ENCODE measurements around the gene ACAA2. TPM values are rescaled to one million over a fixed set of nuclear protein-coding genes. Genes with fewer than 3 reads are reported as not detected.
A peak's percentile ranks its signal among the peaks of the same experiment; 100 is the strongest.

The ACAA2 gene
- total RNA-seq, 1 donor from 2014 or later = 572 TPM

GRCh38 chr18:49769047-49769728 is 44.1 kb downstream of the ACAA2 start:
- ATAC-seq (peak; percentile 86), DNase-seq (ENCODE audit: low spot score) (no peak)

GRCh38 chr18:49768051-49768391 is 45.3 kb downstream of the ACAA2 start:
- ATAC-seq (peak; percentile 80), DNase-seq (ENCODE audit: low spot score) (peak; percentile 64)

DNA sequence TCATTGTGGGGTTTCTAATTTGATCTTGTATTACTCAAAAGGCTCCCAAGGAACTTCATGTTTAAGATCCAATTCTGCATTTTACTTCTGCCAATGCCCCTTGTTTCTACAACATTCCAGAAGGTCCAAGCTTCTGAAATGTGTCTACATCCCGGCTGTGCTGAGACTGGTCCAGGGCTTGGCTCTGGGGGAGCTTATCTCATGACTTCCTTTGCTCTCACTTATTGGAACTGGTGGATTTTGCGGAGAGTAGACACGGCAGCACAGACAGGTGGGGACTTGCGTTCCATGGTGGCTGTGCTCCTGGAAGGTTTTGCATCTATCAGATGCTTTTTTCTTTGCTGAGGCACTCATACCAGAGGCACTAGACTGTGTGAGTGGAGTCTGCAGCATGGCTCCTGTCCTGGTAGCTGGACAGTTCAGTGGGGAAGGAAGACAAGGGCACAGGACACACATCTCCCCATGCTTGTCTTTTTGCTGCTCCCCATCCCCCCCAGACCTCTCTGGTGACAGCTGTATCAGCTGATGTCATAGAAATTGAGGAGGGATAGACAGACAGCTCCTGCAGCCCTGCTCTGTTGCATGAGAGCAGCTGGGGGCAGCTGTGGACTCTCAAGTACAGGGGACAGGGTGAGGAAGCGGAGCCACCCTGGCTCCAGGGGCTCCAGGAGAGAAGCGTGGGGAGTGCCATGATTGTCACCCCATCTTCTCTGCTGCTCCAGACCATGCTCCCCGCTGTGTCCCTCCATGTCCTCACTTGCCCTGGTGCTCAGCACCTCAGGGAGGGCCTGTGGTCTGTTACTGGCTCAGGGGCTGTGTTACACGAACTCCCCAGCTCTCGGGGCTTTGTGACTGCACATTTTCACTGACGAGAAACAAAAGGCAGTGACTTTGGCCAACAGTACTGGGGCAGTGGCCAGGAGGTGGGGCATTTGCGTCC is 46.0 kb downstream of the ACAA2 start:
- ATAC-seq (no peak), DNase-seq (ENCODE audit: low spot score) (no peak)

- ATAC-seq = no peak
- no peak for DNase-seq (ENCODE audit: low spot score)
These were observed 46.7 kb downstream of the ACAA2 start for GRCh38 chr18:49766646-49767045.

- DNase-seq (ENCODE audit: low spot score) = no peak
- no peak for ATAC-seq
These were observed 49.3 kb downstream of the ACAA2 start for GRCh38 chr18:49764032-49764431.

- ATAC-seq = no peak
- no peak for DNase-seq (ENCODE audit: low spot score)
These were observed 49.7 kb downstream of the ACAA2 start for GRCh38 chr18:49763590-49763989.

- no peak for ATAC-seq
- DNase-seq (ENCODE audit: low spot score) = no peak
These were observed 50.9 kb downstream of the ACAA2 start for GRCh38 chr18:49762191-49763077.

GRCh38 chr18:49761771-49762170 is 51.6 kb downstream of the ACAA2 start:
- ATAC-seq (no peak), DNase-seq (ENCODE audit: low spot score) (no peak)

DNA sequence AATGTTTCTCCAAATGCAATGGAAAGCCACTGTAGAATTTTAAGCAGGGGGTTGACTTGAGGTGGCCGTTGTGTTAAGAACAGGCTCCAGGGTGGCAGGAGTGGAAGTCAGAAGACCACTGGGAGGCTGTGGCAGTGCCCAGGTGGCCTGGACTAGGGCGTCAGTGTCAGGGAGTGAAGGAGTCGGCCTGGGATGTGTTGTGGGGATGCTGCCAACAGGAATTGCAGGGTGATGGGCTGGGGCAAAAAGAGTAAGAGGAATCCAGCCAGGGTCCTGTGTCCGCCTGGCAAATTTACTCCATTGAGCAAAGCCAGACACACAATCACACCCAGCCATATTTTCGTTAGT is 55.1 kb downstream of the ACAA2 start:
- ATAC-seq (no peak), DNase-seq (ENCODE audit: low spot score) (no peak)

DNA sequence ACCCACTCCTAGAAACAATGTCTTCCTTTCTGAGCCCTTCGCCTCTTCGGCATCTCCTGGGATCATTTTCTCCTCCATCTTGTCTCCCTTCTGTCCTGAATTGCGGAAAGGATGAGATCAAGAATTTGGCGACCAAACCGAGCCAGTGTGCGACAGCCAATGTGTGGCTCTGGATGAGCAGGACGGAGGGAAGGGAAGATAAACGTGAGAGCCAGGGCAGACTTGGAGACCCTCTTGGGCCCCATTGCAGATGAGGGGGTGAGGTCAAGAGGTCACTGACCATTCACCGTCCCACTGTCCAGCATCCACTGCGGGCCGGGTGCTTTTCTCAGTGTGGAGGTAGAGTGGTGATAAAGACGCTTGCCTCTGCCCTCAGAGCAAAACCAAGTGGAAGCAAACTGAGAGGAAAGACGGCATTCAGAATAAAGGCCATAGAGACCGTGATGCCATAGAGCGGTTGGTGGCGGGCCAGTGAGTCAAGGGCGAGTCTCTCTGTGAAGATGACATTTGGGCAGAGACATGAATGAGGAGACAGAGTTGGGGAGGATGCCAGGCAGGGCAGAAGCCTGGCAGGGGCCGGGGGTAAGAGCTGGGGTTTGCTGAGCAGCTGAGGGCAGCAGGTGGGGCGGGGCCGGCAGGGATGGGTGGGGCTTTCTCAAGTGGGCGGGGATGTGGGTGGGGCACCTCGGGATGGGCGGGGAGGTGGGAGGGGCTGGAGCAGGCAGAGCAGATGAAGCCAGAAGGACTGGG is 55.6 kb downstream of the ACAA2 start:
- ATAC-seq = peak; percentile 81

GRCh38 chr18:49756671-49757362 is 56.5 kb downstream of the ACAA2 start:
- peak; percentile 76 for ATAC-seq
- DNase-seq (ENCODE audit: low spot score) = no peak

More for the DNA sequence above, 55.6 kb downstream of the ACAA2 start:
- peak; percentile 74 for DNase-seq (ENCODE audit: low spot score)

GRCh38 chr18:49756135-49756534 is 57.2 kb downstream of the ACAA2 start:
- ATAC-seq = peak; percentile 23
- no peak for DNase-seq (ENCODE audit: low spot score)

- DNase-seq (ENCODE audit: low spot score) = no peak
- ATAC-seq = no peak
These were observed 57.8 kb downstream of the ACAA2 start for GRCh38 chr18:49755489-49755888.

- ATAC-seq = no peak
These were observed 58.5 kb downstream of the ACAA2 start for GRCh38 chr18:49754866-49755265.

DNA sequence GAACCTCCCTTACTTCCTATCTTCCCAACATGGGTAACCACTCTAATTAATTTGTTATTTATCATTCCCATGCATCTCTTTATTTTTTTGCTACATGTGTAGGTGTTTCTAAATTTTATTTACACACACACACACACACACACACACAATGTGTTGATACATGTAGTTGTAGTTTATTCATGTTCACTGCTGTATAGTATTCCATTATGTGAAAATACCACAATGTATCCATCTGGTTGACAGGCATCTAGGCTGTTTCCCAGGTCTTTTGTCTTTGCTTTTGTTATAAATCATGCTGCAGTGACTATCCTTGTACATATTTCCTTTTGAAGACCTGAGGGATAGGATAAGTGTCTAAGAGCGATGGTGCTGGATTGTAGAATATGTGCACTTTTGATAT is 59.7 kb downstream of the ACAA2 start:
- ATAC-seq = no peak
- DNase-seq (ENCODE audit: low spot score) = no peak

More at GRCh38 chr18:49754866-49755265, 58.5 kb downstream of the ACAA2 start:
- no peak for DNase-seq (ENCODE audit: low spot score)

GRCh38 chr18:49752095-49752457 is 61.3 kb downstream of the ACAA2 start:
- no peak for ATAC-seq
- DNase-seq (ENCODE audit: low spot score) = no peak

DNA sequence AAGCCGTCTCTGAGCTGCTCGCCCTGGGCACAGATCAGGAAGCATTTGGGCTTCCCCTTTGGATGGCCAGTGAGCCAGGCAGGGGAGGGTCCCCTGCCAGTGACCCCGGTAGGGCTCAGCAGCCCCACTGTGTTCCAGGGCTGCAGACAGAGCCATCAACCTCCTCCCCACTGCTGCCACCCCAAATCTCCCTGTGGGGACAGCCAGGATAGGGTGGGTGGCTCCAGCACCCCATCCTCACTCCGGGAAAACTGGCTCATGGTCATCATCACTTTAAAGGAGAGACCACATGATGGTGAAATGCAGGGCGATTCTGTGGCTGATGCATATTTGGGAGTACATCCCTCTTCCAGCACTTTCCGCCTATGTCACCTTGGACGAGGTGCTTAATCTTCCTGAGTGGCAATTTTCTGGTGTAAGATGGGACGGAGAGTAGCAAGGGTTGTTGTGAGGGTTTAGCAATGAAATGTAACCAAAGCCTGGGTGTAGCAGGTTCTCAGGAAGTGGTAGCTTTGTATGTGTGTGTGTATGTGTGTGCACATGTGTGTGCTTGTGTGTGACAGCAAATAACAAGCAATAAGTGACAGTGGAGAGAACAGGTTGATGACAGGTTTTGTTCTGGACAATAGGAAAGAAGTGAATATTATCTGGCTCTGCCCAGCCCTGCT is 61.8 kb downstream of the ACAA2 start:
- ATAC-seq = no peak
- DNase-seq (ENCODE audit: low spot score) = no peak

DNA sequence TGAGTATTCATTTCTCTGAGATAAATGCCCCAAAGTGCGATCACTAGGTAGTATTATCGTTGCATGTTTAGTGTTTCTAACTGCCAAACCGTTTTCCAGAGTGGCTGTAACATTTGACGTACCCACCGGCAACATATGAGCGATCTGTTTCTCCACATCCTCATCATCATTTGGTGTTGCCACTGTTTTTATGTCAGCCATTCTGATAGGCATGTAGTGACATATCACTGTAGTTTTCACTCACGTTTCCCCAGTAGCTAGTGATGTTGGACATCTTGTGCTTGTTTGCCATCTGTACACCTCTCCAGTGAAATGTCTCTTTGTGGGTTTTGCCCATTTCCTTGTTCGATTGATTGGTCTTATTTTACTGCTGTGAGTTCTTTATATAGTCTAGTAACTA is 63.8 kb downstream of the ACAA2 start:
- ATAC-seq = no peak
- DNase-seq (ENCODE audit: low spot score) = no peak

GRCh38 chr18:49747876-49748275 is 65.5 kb downstream of the ACAA2 start:
- ATAC-seq = no peak
- DNase-seq (ENCODE audit: low spot score) = peak; percentile 6
